HCT116 (cell line): ENCODE data around the gene MBD5.

ENCODE experiments used
- EZH2 ChIP-seq: fragments of 200-600 bp; sonication (generic); IDR thresholded peaks from 2 replicates; pipeline ENCODE4 v1.6.1; 2017; ENCODE audit warnings: antibody characterized with exemption, mixed run types
- FOSL1 ChIP-seq: IDR thresholded peaks from 2 replicates; pipeline ENCODE4 v1.6.1; 2012; ENCODE audit warnings: low read depth
- POLR2A ChIP-seq: IDR thresholded peaks from 2 replicates; pipeline ENCODE4 v1.7.0; 2011; ENCODE audit warnings: borderline replicate concordance; ENCODE audit not compliant: insufficient read depth, insufficient read length; ENCODE audit errors: extremely low read depth
- POLR2AphosphoS5 ChIP-seq: IDR thresholded peaks from 2 replicates; pipeline ENCODE4 v1.6.1; 2011; ENCODE audit warnings: mild to moderate bottlenecking, low read depth, low read length, moderate library complexity
- RAD21 ChIP-seq: IDR thresholded peaks from 2 replicates; pipeline ENCODE4 v1.6.1; 2012; ENCODE audit warnings: low read depth, mild to moderate bottlenecking
- REST ChIP-seq: IDR thresholded peaks from 2 replicates; pipeline ENCODE4 v1.6.1; 2012; ENCODE audit warnings: low read depth
- SP1 ChIP-seq: IDR thresholded peaks from 2 replicates; pipeline ENCODE4 v1.6.1; 2012; ENCODE audit warnings: low read depth
- YY1 ChIP-seq: IDR thresholded peaks from 2 replicates; pipeline ENCODE4 v1.6.1; 2011; ENCODE audit warnings: low read length, low read depth, moderate library complexity, mild to moderate bottlenecking; ENCODE audit not compliant: insufficient replicate concordance; ENCODE audit errors: extremely low read depth
- TF ChIP-seq, protein P1 (sequence below), 3 experiments: fragments of 200-600 bp in 1 of 3; sonication (generic) in 1 of 3; IDR thresholded peaks in 2 of 3; conservative IDR thresholded peaks in 1 of 3; 2 replicates each; pipeline ENCODE4 v1.5.1; 2012 to 2017; ENCODE audit warnings: low read depth in 2 of 3, low read length in 2 of 3, antibody characterized with exemption in 1 of 3, borderline replicate concordance in 1 of 3, control low read depth in 1 of 3, mild to moderate bottlenecking in 1 of 3, mixed read lengths in 1 of 3, mixed run types in 1 of 3, moderate library complexity in 1 of 3; ENCODE audit not compliant: insufficient read depth in 1 of 3

GRCh38 chr2:148459377-148459778 lies 438.5 kb downstream of the MBD5 start:
- TF ChIP-seq REST = no peak
- no peak for TF ChIP-seq RAD21
- no peak for TF ChIP-seq SP1
- no peak for TF ChIP-seq YY1
- no peak for TF ChIP-seq POLR2A
- TF ChIP-seq, protein P1, sequence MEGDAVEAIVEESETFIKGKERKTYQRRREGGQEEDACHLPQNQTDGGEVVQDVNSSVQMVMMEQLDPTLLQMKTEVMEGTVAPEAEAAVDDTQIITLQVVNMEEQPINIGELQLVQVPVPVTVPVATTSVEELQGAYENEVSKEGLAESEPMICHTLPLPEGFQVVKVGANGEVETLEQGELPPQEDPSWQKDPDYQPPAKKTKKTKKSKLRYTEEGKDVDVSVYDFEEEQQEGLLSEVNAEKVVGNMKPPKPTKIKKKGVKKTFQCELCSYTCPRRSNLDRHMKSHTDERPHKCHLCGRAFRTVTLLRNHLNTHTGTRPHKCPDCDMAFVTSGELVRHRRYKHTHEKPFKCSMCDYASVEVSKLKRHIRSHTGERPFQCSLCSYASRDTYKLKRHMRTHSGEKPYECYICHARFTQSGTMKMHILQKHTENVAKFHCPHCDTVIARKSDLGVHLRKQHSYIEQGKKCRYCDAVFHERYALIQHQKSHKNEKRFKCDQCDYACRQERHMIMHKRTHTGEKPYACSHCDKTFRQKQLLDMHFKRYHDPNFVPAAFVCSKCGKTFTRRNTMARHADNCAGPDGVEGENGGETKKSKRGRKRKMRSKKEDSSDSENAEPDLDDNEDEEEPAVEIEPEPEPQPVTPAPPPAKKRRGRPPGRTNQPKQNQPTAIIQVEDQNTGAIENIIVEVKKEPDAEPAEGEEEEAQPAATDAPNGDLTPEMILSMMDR (IDR thresholded peaks at IDR 0.05 in 2 of 3, conservative IDR thresholded peaks at IDR 0.05 in 1 of 3; ENCODE audit: borderline replicate concordance in 1 of 3, insufficient read depth in 1 of 3, low read depth in 2 of 3, low read length in 2 of 3) = no peak
- no peak for TF ChIP-seq EZH2
- no peak for TF ChIP-seq FOSL1
- no peak for TF ChIP-seq POLR2AphosphoS5
